Astrocyte of the cerebellum (primary cell): ENCODE results near the gene ZNF584.

Experiments
- DNase-seq: peaks from one replicate; pipeline ENCODE4 v3.0.0-alpha.2; 2011; ENCODE audit warnings: low read depth
- H3K4me3 ChIP-seq: 2 replicates; pipeline ENCODE4 v1.5.1; 2011; ENCODE audit warnings: mild to moderate bottlenecking, low read depth, low read length, moderate library complexity
- in situ Hi-C: cut with HindIII; loops from 2 replicates; pipeline ENCODE4 v1.10.0; 2017; ENCODE audit warnings: low sequenced_read_pairs
- TF ChIP-seq, protein P1 (sequence below): IDR thresholded peaks from 2 replicates; pipeline ENCODE4 v1.5.1; 2012; ENCODE audit warnings: low read length, low read depth, moderate library complexity, mild to moderate bottlenecking; ENCODE audit errors: missing control alignments

The ZNF584 gene

DNA sequence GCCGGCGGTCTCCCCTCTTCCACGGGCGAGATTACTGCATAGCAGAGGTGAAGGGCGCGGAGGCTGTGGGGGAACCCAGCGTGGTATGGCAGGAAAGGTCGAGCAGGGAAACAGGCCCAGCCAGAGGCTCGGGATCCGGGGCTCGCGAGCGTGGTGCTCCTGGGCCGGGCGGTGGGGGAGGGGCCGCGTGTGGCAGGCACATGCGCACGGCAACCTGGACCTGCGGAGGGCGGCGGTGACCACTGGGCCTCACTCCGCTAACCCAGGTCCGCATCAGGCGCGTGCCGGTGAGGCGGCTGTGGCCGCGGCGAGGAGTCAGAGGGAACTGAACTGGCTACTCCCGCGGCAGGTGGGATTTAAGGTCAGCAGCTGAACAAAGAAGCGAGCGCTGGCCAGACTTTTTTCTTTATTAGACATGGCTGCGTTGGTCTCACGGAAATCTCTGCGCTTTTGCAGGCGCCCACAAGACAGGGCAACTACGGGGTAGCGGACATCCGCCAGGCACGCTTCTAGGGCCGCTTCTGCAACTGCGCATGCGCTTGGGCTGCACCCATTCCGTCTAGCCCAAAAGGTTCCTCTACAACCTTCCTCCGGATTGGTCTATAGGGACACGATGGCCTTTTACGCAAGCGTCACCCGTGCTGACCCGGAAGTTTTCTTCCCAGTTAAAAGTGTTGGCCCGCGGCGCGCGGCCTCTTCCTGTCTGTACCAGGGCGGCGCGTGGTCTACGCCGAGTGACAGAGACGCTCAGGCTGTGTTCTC, 21.7 kb upstream of the ZNF584 start, which contains the start of gene RPS5:
TSS of gene RPS5 (plus strand) at position 694 of the 762 bp plus-strand sequence. CDS start 869 bp downstream, outside the sequence.
- DNase-seq, result peak; percentile 95
- in situ Hi-C loops, result no loop called here
- TF ChIP-seq, protein P1, sequence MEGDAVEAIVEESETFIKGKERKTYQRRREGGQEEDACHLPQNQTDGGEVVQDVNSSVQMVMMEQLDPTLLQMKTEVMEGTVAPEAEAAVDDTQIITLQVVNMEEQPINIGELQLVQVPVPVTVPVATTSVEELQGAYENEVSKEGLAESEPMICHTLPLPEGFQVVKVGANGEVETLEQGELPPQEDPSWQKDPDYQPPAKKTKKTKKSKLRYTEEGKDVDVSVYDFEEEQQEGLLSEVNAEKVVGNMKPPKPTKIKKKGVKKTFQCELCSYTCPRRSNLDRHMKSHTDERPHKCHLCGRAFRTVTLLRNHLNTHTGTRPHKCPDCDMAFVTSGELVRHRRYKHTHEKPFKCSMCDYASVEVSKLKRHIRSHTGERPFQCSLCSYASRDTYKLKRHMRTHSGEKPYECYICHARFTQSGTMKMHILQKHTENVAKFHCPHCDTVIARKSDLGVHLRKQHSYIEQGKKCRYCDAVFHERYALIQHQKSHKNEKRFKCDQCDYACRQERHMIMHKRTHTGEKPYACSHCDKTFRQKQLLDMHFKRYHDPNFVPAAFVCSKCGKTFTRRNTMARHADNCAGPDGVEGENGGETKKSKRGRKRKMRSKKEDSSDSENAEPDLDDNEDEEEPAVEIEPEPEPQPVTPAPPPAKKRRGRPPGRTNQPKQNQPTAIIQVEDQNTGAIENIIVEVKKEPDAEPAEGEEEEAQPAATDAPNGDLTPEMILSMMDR, result no peak
- H3K4me3 ChIP-seq, result peak within 1 kb of the TSS; percentile 88

DNA sequence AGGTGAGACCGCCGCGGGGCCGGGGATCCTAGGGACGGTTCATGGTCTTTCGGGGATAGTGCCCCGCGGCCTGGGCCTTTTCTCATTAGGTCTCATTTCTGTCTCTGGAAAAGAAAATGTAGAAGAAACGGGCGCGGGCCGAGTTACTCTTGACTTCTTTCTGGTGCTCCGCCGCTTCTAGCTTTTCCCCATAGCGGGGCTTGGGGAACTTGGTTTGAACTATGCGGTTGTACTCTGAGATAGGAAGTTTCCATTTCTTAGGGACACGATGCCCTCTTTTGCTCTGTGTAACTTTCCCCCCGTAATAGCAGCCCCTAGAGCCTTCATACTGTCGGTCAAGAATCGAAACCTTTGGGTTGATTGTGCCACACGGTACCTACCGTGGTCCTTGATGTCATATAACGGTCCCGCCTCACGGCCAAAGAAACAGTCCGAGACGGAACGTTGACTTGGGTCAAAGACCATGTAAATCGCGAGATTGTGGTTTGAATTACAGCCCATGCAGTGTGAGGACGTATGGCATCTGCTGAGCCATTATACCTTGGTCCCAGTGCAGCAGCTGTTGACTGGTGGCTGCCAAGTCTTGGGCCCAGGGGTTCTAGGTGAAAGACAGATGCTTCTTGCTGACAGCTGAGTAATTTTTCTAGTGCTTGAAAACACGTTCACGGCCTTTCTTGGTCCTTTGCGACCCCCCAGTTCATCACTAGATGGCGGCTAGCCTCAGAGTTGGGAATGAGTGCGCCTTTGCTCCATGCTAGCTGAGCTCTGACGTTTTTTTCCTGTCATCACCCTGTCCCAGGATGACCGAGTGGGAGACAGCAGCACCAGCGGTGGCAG, 20.9 kb upstream of the ZNF584 start:
- in situ Hi-C loops, result no loop called here
- TF ChIP-seq, protein P1, result no peak
- no peak for DNase-seq
- peak overlapping the region; percentile 88 for H3K4me3 ChIP-seq

DNA sequence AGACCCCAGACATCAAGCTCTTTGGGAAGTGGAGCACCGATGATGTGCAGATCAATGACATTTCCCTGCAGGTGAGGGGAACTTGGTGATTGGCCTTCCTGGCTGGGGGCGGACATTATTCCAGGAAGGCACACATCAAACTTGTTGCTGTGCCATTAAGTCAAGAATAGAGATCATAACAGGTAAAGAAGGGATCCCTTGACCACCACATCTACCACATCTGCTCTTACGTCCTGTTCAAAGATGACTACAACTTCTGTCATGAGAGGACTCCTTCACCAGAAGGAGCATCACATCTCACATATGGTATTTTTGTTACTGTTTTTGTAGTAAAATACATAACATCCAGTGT, 20.3 kb upstream of the ZNF584 start:
- H3K4me3 ChIP-seq, result peak overlapping the region; percentile 88
- TF ChIP-seq, protein P1, result no peak
- in situ Hi-C loops, result no loop called here
- DNase-seq, result no peak

DNA sequence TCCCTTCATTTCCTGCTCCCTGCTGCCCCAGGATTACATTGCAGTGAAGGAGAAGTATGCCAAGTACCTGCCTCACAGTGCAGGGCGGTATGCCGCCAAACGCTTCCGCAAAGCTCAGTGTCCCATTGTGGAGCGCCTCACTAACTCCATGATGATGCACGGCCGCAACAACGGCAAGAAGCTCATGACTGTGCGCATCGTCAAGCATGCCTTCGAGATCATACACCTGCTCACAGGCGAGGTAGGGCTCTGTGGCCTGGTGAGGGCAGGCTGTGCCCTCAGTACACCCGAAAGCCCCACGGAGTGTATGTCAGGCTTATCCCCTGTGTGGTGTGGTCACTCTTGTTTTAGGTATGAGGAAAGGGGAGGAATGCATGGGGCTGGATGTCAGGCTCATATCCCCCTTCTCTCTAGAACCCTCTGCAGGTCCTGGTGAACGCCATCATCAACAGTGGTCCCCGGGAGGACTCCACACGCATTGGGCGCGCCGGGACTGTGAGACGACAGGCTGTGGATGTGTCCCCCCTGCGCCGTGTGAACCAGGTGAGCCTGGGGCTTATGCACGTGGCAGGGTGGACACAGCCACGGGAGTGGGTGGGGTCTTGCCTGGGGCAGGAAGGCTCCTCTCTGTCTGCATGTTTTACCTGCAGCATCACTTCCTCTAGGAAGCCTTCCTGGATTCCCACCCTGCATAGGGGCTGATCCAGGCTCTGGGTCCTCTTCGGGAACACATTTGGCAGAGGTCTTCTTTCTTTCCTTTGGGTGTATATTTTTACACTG, 15.3 kb upstream of the ZNF584 start:
- no peak overlapping the region for H3K4me3 ChIP-seq
- in situ Hi-C loops, result no loop called here
- no peak for DNase-seq
- TF ChIP-seq, protein P1, result no peak

DNA sequence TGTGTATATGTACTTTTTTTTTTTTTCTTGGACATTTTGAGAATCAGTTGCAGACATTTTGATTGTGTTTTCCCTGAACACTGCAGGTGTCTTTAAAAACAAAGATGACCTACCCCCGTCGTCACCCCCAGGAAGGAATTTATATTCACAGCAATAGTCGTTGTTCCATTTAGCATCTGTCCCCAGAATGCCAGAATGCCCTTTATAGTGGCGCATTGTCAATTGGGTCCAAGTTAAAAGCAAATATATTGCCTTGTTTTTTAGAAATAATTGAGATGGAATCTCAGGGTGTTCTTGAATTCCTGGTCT, 14.8 kb upstream of the ZNF584 start:
- in situ Hi-C loops, result no loop called here
- DNase-seq, result no peak
- no peak overlapping the region for H3K4me3 ChIP-seq
- TF ChIP-seq, protein P1, result no peak

DNA sequence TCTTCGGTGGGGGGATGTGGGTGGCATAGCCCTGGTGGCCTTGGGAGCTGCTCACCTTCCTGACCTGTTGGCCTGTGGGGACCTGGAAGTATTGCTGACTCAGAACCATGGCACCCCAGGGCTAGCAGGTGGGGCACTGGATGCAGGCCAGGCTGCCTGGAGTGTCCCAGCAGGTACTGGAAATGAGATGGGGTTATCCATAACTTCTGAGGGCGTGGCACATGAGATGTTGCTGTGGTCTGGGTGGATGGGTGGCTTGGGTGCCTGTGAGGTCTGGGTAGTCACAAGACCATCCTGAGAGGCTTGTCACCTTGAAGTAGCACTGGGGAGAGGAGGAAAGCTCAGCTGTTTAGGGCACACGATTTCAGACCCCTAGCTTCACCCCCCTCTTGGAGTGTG, 13.6 kb upstream of the ZNF584 start:
- no peak for DNase-seq
- in situ Hi-C loops, result no loop called here
- TF ChIP-seq, protein P1, result no peak
- no peak overlapping the region for H3K4me3 ChIP-seq
